HepG2 (cell line): ENCODE data around the gene SND1. TPM values are rescaled to one million over a fixed set of nuclear protein-coding genes. Genes with fewer than 3 reads are reported as not detected.

Source experiments
- ATAC-seq: fragments of 200-7000 bp; cut with Tn5 transposase; 3 replicates; pipeline ENCODE4 v1.9.1; 2020; ENCODE audit warnings: mild to moderate bottlenecking, moderate library complexity
- BruUV-seq: library from RNA; stranded (reverse); fragments of 400-500 nt; replicated peaks from 2 replicates; lab custom pipeline; 2021; lab: Mats Ljungman, UMichigan
- CTCF ChIA-PET: fragments of 300-600 bp; formaldehyde crosslinking; extraction: SDS; loops from one replicate; lab custom pipeline; 2021; ENCODE audit warnings: low total read pairs, inconsistent platforms, low intra/inter-chr PET ratio; lab: Yijun Ruan, JAX
- POLR2A ChIA-PET: fragments of 350-600 bp; sonication (Branson Sonifier 250); formaldehyde crosslinking; loops from one replicate; lab custom pipeline; 2020; ENCODE audit warnings: antibody characterized with exemption, inconsistent platforms; lab: Yijun Ruan, JAX
- DNase-seq: peaks from one replicate; pipeline ENCODE4 v3.0.0-alpha.2; 2015; ENCODE audit warnings: low spot score
- FAIRE-seq: peaks from 3 replicates; lab custom pipeline; 2011; peaks lifted over from hg19 to GRCh38; lab: Jason Lieb, UNC
- H2AFZ ChIP-seq: one replicate; pipeline ENCODE4 v1.6.1; 2011; ENCODE audit warnings: low read length, inconsistent platforms
- H3K27ac ChIP-seq: fragments of 300-600 bp; 3 replicates; pipeline ENCODE4 v1.8.0; 2011; ENCODE audit warnings: mixed run types, mild to moderate bottlenecking, mixed read lengths, low read length, inconsistent platforms; ENCODE audit not compliant: insufficient read depth; ENCODE audit errors: extremely low read length
- H3K27me3 ChIP-seq, 2 experiments: fragments of 200-600 bp in 1 of 2; 2 replicates in 1 of 2; 3 replicates in 1 of 2; pipeline versions ENCODE4 v1.6.0 to v1.8.0; 2011; ENCODE audit warnings: low read length in 2 of 2, mild to moderate bottlenecking in 2 of 2, moderate library complexity in 2 of 2, inconsistent platforms in 1 of 2; ENCODE audit not compliant: insufficient read depth in 2 of 2, control insufficient read depth in 1 of 2
- H3K36me3 ChIP-seq, 2 experiments: fragments of 200-600 bp in 1 of 2; replicated peaks in 1 of 2; 2 replicates in 1 of 2; 3 replicates in 1 of 2; pipeline versions ENCODE4 v1.5.1 to v1.8.0; 2011; ENCODE audit warnings: low read length in 2 of 2, inconsistent platforms in 1 of 2; ENCODE audit not compliant: insufficient read depth in 2 of 2, control insufficient read depth in 1 of 2
- H3K4me1 ChIP-seq: 2 replicates; pipeline ENCODE4 v1.5.1; 2012; ENCODE audit warnings: low read length, inconsistent platforms; ENCODE audit not compliant: insufficient read depth
- H3K4me2 ChIP-seq: 2 replicates; pipeline ENCODE4 v1.6.0; 2011; ENCODE audit warnings: low read depth, low read length, inconsistent platforms
- H3K4me3 ChIP-seq, 3 experiments: fragments of 200-600 bp in 1 of 3; sonication (generic), shearing (Covaris generic) in 1 of 3; replicated peaks in 1 of 3; 2 replicates each; pipeline ENCODE4 v1.5.1; 2011 to 2016; ENCODE audit warnings: low read length in 3 of 3, inconsistent platforms in 2 of 3, low read depth in 2 of 3, mild to moderate bottlenecking in 2 of 3, control low read depth in 1 of 3, mixed read lengths in 1 of 3; ENCODE audit not compliant: insufficient read depth in 1 of 3
- H3K79me2 ChIP-seq: one replicate; pipeline ENCODE4 v1.6.1; 2011; ENCODE audit warnings: low read length, inconsistent platforms; ENCODE audit not compliant: insufficient read depth
- H3K9ac ChIP-seq: 2 replicates; pipeline ENCODE4 v1.6.0; 2011; ENCODE audit warnings: mild to moderate bottlenecking, low read depth, low read length, inconsistent platforms; ENCODE audit not compliant: insufficient read depth
- H3K9me3 ChIP-seq: 2 replicates; pipeline ENCODE4 v1.5.1; 2012; ENCODE audit warnings: mild to moderate bottlenecking, low read length
- H4K20me1 ChIP-seq: 2 replicates; pipeline ENCODE4 v1.6.0; 2011; ENCODE audit warnings: inconsistent platforms, mild to moderate bottlenecking, low read length, moderate library complexity; ENCODE audit not compliant: insufficient read depth
- CAMTA2 ChIP-seq: sonication (generic); formaldehyde crosslinking; IDR thresholded peaks from 2 replicates; pipeline ENCODE4 v1.4.0; 2020; ENCODE audit warnings: mild to moderate bottlenecking, missing genetic modification reagents, borderline replicate concordance
- MAFK ChIP-seq, 2 experiments: IDR thresholded peaks in 1 of 2; conservative IDR thresholded peaks in 1 of 2; 2 replicates each; pipeline ENCODE4 v1.6.1; 2011; ENCODE audit warnings: improper control_type of control experiment in 2 of 2, low read length in 2 of 2
- MED8 ChIP-seq: sonication (generic); formaldehyde crosslinking; IDR thresholded peaks from 2 replicates; pipeline ENCODE4 v1.8.1; 2023; ENCODE audit warnings: mild to moderate bottlenecking, missing genetic modification reagents; ENCODE audit not compliant: insufficient replicate concordance
- U2AF2 ChIP-seq: fragments of 200-400 bp; formaldehyde crosslinking; IDR thresholded peaks from 2 replicates; pipeline ENCODE4 v1.6.1; 2017; ENCODE audit warnings: low read depth, mild to moderate bottlenecking, low read length
- YY1 ChIP-seq: IDR thresholded peaks from 2 replicates; pipeline ENCODE4 v1.6.1; 2011; ENCODE audit warnings: low read length, low read depth, moderate library complexity, mild to moderate bottlenecking; ENCODE audit not compliant: insufficient read depth, insufficient replicate concordance
- ZNF546 ChIP-seq: sonication (generic); formaldehyde crosslinking; conservative IDR thresholded peaks from 2 replicates; pipeline ENCODE4 v1.8.1; 2023; ENCODE audit warnings: mild to moderate bottlenecking, missing genetic modification reagents
- ZNF678 ChIP-seq: sonication (generic); formaldehyde crosslinking; IDR thresholded peaks from 2 replicates; pipeline ENCODE4 v1.4.0; 2020; ENCODE audit warnings: mild to moderate bottlenecking, missing genetic modification reagents
- ZSCAN12 ChIP-seq: sonication (generic); formaldehyde crosslinking; IDR thresholded peaks from 2 replicates; pipeline ENCODE4 v1.9.0; 2021; ENCODE audit warnings: mild to moderate bottlenecking, missing genetic modification reagents
- WGBS: methylation state at CpG from one replicate; pipeline ENCODE4 v1.1.6; 2017; ENCODE audit warnings: low lambda C conversion rate; 5-methylcytosine and 5-hydroxymethylcytosine counted together
- in situ Hi-C: cut with HindIII; loops from 2 replicates; pipeline ENCODE4 v1.10.0; 2017; ENCODE audit warnings: low pct_unique_long_range_greater_than_20kb; ENCODE audit not compliant: extremely low pct_ligation_motif_present
- intact Hi-C: fragments of 100-400 bp; cut with micrococcal nuclease; formaldehyde crosslinking; loops from one replicate; pipeline ENCODE4 v1.10.0; 2022; ENCODE audit not compliant: unreplicated experiment
- polyA plus RNA-seq, 8 experiments: library from polyadenylated mRNA; depleted of rRNA in 3 of 8; stranded (reverse) in 7 of 8; unstranded in 1 of 8; fragments of >200 nt; fragmentation: Illumina TruSeq in 4 of 8; extraction: Trizol in 4 of 8; gene quantifications; 2 replicates each; pipeline versions ENCODE4 v1.2.1 to v1.2.3, GENCODE V29; 2011 to 2016; ENCODE audit warnings: low read depth in 4 of 8, missing spikeins in 1 of 8, mixed read lengths in 1 of 8; ENCODE audit not compliant: insufficient read depth in 1 of 8
- total RNA-seq, 5 experiments: library from RNA; depleted of rRNA; stranded (reverse); fragments of >200 nt; fragmentation: Illumina TruSeq; extraction: Trizol; gene quantifications; 2 replicates each; pipeline ENCODE4 v1.2.3, GENCODE V29; 2016; ENCODE audit warnings: low read depth in 1 of 5
- TF ChIP-seq, protein P1 (sequence below): sonication (generic); formaldehyde crosslinking; IDR thresholded peaks from 2 replicates; pipeline ENCODE4 v1.4.0; 2020; ENCODE audit warnings: missing genetic modification reagents
- TF ChIP-seq, protein P2 (sequence below): sonication (generic); formaldehyde crosslinking; IDR thresholded peaks from 2 replicates; pipeline ENCODE4 v1.4.0; 2020; ENCODE audit warnings: missing genetic modification reagents
- TF ChIP-seq, protein P3 (sequence below): sonication (generic); formaldehyde crosslinking; IDR thresholded peaks from 2 replicates; pipeline ENCODE4 v1.5.1; 2020; ENCODE audit warnings: missing genetic modification reagents, mild to moderate bottlenecking, borderline replicate concordance

SND1 gene
- total and polyA plus RNA-seq, 2 of the 13 experiments (the other 11 are each of a cell fraction or from before 2014, with no cell fraction given), result 110 to 182 TPM

DNA sequence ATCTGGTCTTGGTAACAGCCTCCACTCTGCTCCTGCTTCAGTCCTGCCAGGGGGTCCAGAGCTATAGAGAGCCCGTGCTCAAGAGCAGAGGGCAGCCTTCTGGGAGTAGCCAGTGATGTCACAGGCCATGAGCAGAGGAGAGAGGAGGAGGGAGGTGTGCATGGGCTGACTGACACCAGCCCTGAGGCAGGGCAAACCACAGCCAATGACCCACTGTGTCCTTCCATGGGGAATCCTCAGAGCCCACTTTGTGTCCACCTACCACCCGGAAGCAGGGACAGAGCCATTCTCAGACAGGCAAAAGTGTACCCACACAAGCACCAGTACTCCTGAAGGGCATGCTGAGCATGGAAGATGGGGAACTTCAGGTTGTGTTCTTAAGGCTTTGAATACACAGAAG, 34.0 kb upstream of the SND1 start, which contains the start of gene PAX4:
TSS of gene PAX4 (minus strand) at position 101 of the 400 bp plus-strand sequence. CDS start 2,214 bp downstream, outside the sequence.
- Histone ChIP-seq H3K9me3 (no peaks in the 10 kb centered on the region), H4K20me1 (no peaks in the 10 kb centered on the region)
- TF ChIP-seq ZNF678 (CRISPR knock-in tag) (no peak), ZNF546 (CRISPR knock-in tag) (no peak), U2AF2 (no peak), MED8 (CRISPR knock-in tag) (no peak), YY1 (no peak), MAFK (conservative IDR thresholded peaks at IDR 0.05 in 1 of 2, IDR thresholded peaks at IDR 0.05 in 1 of 2; ENCODE audit: low read length in 2 of 2) (no peak), CAMTA2 (CRISPR knock-in tag) (no peak), ZSCAN12 (no peak)
- TF ChIP-seq, protein P1, sequence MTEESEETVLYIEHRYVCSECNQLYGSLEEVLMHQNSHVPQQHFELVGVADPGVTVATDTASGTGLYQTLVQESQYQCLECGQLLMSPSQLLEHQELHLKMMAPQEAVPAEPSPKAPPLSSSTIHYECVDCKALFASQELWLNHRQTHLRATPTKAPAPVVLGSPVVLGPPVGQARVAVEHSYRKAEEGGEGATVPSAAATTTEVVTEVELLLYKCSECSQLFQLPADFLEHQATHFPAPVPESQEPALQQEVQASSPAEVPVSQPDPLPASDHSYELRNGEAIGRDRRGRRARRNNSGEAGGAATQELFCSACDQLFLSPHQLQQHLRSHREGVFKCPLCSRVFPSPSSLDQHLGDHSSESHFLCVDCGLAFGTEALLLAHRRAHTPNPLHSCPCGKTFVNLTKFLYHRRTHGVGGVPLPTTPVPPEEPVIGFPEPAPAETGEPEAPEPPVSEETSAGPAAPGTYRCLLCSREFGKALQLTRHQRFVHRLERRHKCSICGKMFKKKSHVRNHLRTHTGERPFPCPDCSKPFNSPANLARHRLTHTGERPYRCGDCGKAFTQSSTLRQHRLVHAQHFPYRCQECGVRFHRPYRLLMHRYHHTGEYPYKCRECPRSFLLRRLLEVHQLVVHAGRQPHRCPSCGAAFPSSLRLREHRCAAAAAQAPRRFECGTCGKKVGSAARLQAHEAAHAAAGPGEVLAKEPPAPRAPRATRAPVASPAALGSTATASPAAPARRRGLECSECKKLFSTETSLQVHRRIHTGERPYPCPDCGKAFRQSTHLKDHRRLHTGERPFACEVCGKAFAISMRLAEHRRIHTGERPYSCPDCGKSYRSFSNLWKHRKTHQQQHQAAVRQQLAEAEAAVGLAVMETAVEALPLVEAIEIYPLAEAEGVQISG (CRISPR knock-in tag), result no peak
- TF ChIP-seq, protein P2, sequence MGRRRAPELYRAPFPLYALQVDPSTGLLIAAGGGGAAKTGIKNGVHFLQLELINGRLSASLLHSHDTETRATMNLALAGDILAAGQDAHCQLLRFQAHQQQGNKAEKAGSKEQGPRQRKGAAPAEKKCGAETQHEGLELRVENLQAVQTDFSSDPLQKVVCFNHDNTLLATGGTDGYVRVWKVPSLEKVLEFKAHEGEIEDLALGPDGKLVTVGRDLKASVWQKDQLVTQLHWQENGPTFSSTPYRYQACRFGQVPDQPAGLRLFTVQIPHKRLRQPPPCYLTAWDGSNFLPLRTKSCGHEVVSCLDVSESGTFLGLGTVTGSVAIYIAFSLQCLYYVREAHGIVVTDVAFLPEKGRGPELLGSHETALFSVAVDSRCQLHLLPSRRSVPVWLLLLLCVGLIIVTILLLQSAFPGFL, result no peak
- TF ChIP-seq, protein P3, sequence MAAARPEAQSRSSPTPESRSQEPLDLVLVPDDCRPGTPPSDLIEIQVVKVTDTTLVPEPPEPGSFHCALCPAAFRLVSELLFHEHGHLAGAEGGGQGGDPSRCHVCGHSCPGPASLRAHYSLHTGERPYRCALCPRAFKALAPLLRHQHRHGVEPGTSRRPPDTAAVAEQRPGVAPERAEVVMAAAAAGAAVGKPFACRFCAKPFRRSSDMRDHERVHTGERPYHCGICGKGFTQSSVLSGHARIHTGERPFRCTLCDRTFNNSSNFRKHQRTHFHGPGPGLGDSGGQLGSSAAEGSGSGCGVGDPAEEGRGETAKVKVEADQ (CRISPR knock-in tag), result no peak
- TF ChIP-seq, all 625 proteins: peak for 0
- no peaks in the 10 kb centered on the region for H3K36me3 ChIP-seq
- no peak within 1 kb of the TSS for H3K4me3 ChIP-seq
- ChIA-PET POLR2A (no interaction called here), CTCF (no interaction called here)
- no peak within 1 kb of the TSS for H3K27ac ChIP-seq
- no CpG with 5 or more reads among the region's 2 CpGs for WGBS
- H3K4me1 ChIP-seq, result no peaks in the 10 kb centered on the region
- no peaks in the 10 kb centered on the region for H3K79me2 ChIP-seq
- H3K9ac ChIP-seq, result no peak within 1 kb of the TSS
- no peak for ATAC-seq
- H3K27me3 ChIP-seq, result peaks cover 2 to 42% of the 10 kb centered on the region in 2 experiments; a peak in 4 of 5 replicates
- no peak for DNase-seq
- H3K4me2 ChIP-seq, result no peak within 1 kb of the TSS
- no TSS peak for BruUV-seq
- in situ Hi-C loops, result no loop called here
- intact Hi-C loops, result no loop called here
- no peak within 1 kb of the TSS for H2AFZ ChIP-seq
- FAIRE-seq, result no peak
